Activated CD4-positive, CD25-positive, alpha-beta regulatory T cell treated with anti-CD3 and anti-CD28 coated beads, Interleukin-2, amount 50 U/mL, for 72 hours (primary cell): ENCODE measurements around the gene KDM8.

Experiments used
- DNase-seq: peaks from one replicate; pipeline ENCODE4 v3.0.0; 2021

The KDM8 gene

GRCh38 chr16:27203507-27204311 is at the start of gene KDM8:
TSS of gene KDM8 (plus strand) at chr16:27203526. CDS start at chr16:27210124, 6,598 bp downstream.
- peak; percentile 98 for DNase-seq

GRCh38 chr16:27154705-27155521 is 48.4 kb upstream of the KDM8 start:
- DNase-seq: peak; percentile 83

- no peak for DNase-seq
Observed at GRCh38 chr16:27156579-27156978, 46.7 kb upstream of the KDM8 start.

- DNase-seq: no peak
Observed at GRCh38 chr16:27161398-27161797, 41.9 kb upstream of the KDM8 start.

GRCh38 chr16:27164352-27164751 is 39.0 kb upstream of the KDM8 start:
- no peak for DNase-seq

- DNase-seq: no peak
Observed at GRCh38 chr16:27165576-27165975, 37.8 kb upstream of the KDM8 start.

- no peak for DNase-seq
Observed at GRCh38 chr16:27168790-27169189, 34.5 kb upstream of the KDM8 start.

GRCh38 chr16:27169511-27170071 is 33.7 kb upstream of the KDM8 start:
- peak; percentile 48 for DNase-seq

GRCh38 chr16:27171584-27171983 is 31.7 kb upstream of the KDM8 start:
- no peak for DNase-seq

GRCh38 chr16:27174007-27174406 is 29.3 kb upstream of the KDM8 start:
- DNase-seq: peak; percentile 37

- no peak for DNase-seq
Observed at GRCh38 chr16:27174798-27175197, 28.5 kb upstream of the KDM8 start.

GRCh38 chr16:27175888-27176287 is 27.4 kb upstream of the KDM8 start:
- no peak for DNase-seq

- no peak for DNase-seq
Observed at GRCh38 chr16:27177031-27177774, 26.1 kb upstream of the KDM8 start.

- peak; percentile 87 for DNase-seq
Observed at GRCh38 chr16:27179500-27180072, 23.7 kb upstream of the KDM8 start.

- no peak for DNase-seq
Observed at GRCh38 chr16:27181019-27181790, 22.1 kb upstream of the KDM8 start.

- no peak for DNase-seq
Observed at GRCh38 chr16:27182906-27183405, 20.4 kb upstream of the KDM8 start.

GRCh38 chr16:27185776-27186130 is 17.6 kb upstream of the KDM8 start:
- no peak for DNase-seq

- no peak for DNase-seq
Observed at GRCh38 chr16:27188633-27189032, 14.7 kb upstream of the KDM8 start.

GRCh38 chr16:27189335-27189972 is 13.9 kb upstream of the KDM8 start:
- no peak for DNase-seq

- DNase-seq: no peak
Observed at GRCh38 chr16:27190316-27190871, 12.9 kb upstream of the KDM8 start.
